Measurements from ENCODE around the gene CHSY1. TPM values are rescaled to one million over a fixed set of nuclear protein-coding genes. Genes with fewer than 3 reads are reported as not detected.

Gene CHSY1, protein sequence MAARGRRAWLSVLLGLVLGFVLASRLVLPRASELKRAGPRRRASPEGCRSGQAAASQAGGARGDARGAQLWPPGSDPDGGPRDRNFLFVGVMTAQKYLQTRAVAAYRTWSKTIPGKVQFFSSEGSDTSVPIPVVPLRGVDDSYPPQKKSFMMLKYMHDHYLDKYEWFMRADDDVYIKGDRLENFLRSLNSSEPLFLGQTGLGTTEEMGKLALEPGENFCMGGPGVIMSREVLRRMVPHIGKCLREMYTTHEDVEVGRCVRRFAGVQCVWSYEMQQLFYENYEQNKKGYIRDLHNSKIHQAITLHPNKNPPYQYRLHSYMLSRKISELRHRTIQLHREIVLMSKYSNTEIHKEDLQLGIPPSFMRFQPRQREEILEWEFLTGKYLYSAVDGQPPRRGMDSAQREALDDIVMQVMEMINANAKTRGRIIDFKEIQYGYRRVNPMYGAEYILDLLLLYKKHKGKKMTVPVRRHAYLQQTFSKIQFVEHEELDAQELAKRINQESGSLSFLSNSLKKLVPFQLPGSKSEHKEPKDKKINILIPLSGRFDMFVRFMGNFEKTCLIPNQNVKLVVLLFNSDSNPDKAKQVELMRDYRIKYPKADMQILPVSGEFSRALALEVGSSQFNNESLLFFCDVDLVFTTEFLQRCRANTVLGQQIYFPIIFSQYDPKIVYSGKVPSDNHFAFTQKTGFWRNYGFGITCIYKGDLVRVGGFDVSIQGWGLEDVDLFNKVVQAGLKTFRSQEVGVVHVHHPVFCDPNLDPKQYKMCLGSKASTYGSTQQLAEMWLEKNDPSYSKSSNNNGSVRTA
- total RNA-seq = 27.6 and 42.9 TPM in 2 replicates

DNA sequence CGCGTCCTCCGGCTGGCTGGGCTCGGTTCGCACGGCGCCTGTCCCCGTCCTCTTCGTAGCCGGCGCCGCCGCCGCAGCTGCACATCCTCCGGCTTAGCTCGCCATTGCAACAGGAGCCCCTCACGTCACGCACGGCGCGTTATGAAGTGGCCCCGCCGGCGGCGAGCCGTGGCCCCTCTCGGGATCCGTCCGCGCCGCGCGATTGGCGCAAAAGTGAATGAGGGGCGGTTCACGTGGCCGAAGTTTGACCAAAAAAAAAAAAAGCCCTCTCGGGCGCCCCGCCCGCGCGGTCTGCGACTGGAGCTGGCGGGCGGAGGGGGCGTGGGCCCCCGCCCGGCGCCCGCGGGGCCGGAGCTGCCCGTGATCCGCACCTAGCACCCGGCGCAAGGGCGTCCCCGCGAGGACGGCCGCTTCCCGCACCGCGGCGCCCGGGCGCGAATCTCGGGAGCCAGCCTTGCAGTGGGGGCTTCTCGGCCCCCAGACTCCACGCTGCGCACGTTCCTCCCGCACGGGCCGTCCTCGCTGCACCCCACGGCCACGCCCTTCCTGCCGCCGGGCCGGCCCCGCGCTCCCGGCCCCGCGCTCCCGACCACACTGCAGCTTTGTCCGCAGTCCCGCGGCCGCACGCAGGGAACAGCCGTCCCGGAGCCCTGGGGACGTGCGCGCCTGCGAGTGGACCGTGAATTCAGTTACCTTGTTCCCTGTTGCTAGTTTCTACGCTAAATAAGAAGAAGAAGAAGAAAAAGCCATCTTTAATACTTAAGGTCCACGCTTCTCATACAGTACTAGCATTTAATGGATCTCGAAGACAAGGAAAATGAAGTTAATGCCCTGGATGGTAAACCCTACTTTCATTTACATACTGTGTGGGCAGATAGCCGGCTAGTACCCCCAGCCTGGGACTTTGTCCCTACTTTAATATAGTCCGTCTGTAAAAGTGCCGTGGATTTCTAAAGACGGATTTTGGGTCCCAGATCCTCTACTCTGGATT, at the start of gene CHSY1:
Gene CHSY1 (minus strand): TSS at position 219 of the 991 bp plus-strand sequence. CDS start 592 bp downstream, outside the sequence.

DNA sequence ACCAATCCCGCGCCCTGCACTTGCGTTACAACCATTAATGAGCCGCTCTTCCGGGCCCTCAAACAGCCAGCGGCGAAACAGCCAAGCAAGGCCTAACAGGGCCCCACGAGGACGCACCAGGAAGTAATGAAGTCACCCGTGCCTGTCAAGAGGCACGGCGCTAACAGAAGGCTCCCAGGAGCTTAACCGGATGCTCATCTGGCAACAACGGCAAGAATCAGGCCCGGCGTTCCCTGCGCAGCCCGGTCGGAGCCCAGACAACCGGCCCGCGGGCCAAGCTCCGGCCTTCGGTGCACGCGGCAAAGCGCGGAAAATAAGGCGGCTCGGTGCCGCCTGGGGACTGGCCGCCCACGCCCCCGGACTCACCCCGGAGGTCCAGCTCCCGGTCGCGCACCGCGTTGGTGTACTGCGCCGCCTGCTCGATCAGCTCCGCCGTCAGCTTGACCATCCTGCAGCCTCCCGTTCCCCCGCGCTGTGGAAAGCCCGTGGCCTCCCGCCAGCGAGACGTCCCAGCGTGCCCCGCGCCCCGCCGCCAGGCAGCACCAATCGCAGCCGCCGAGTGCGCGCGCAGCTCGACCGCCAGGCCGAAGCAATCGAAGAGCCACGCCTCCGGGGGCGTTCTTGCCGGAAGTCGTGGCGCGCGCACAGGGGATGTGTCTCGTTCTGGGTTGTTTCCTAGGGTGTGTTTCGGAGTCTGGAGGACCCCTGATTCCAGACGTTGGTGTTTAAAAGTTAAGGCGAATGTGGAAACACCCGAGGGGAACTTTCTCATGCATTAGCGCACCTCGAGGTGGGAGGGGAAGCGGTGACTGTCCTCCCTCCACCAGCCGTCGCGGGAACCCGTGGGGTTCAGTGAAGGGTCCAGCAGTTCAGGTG, 43.1 kb upstream of the CHSY1 start, which contains the start of gene SNRPA1:
Gene SNRPA1 (minus strand): TSS at position 518 of the 876 bp plus-strand sequence. CDS start 70 bp downstream, at position 448.

DNA sequence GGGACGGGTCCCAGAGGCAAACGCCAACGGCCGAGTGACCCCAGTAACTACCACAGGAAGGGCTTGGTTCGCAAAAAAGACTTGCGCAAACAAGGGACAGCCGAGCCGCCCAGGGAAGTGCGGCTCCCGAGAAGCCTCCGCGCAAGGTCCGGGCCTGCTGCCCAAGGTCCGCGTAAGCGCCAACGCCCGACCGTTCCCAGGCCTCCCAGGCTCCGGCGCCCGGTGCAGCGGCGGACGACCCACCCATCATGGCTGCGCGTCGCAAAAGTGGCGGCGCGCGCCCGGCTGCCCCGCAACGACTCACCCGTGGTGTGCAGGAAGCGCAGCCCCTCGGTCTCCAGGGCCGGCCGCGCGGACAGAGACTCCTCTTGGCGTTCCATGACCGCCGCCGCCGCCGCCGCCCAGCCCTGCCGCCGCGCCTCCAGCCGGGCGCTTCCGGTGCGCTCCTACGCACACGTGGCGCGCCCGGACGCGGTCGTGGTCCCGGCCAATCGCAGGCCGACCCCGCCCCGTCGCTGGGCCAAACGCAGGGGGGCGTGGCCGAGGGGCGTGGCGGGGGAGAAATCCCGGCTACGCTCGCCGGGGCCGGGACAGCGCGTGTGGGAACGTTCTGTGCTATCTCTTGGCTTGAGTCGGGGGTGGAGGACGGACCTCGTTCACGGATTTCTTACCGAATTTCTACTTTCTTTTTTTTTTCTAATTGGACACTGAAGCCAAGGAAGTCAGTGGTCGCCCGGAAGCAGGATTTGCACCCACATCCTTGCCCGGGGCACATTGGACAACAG, 25.4 kb upstream of the CHSY1 start, which contains the start of gene SELENOS:
Gene SELENOS (minus strand): TSS at position 448 of the 785 bp plus-strand sequence. CDS start 68 bp downstream, at position 380.

Other genes starting within 250 kb of the CHSY1 start
- 58.1 and 97.4 TPM in 2 replicates for gene SELENOS, start 25.4 kb upstream of the CHSY1 start, total RNA-seq
- gene SNRPA1, start 43.2 kb upstream of the CHSY1 start, total RNA-seq = 23.9 and 27.4 TPM in 2 replicates
- gene PCSK6, start 237.7 kb upstream of the CHSY1 start, total RNA-seq = 4.3 and 10.7 TPM in 2 replicates